ENCODE data around the gene RASGRP4.
"Not testable (repeated sequence)": the region's sequence is repeated elsewhere in the genome, so short reads cannot be mapped to it uniquely, and the experiment has no call there.

The RASGRP4 gene

GRCh38 chr19:38449518-38449917, 23.5 kb upstream of the RASGRP4 start:
- DNase-seq (ENCODE audit: extremely low read depth in 1 of 2, low read depth in 1 of 2), result no peak

GRCh38 chr19:38448225-38448624, 22.2 kb upstream of the RASGRP4 start:
- DNase-seq (ENCODE audit: extremely low read depth in 1 of 2, low read depth in 1 of 2), result no peak

- no peak for DNase-seq (ENCODE audit: extremely low read depth in 1 of 2, low read depth in 1 of 2)
These were observed 19.3 kb upstream of the RASGRP4 start for GRCh38 chr19:38445362-38445761.

- DNase-seq (ENCODE audit: extremely low read depth in 1 of 2, low read depth in 1 of 2), result no peak
These were observed 18.0 kb upstream of the RASGRP4 start for GRCh38 chr19:38444026-38444425.

DNA sequence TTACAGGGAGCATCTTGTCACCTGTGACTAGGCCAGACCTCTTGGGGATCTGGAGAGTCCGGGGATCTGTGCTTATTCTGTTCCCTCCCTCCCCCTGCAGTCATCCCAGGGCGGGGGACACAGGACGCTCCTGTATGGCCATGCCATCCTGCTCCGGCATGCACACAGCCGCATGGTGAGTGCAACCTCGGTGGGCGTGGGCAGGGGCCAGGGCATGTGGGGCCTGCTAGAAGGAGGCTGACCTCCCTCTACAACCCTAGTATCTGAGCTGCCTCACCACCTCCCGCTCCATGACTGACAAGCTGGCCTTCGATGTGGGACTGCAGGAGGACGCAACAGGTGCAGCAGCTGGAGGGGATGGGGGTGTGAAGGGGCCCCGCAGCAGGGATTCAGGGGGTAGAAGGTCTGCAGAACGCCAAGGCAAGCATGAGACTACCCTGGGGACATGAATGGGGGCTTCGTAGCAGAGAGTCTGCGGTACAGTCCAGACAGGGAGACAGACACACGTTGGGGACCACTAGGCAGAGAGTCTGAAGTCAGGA, 17.5 kb upstream of the RASGRP4 start:
- DNase-seq (ENCODE audit: extremely low read depth in 1 of 2, low read depth in 1 of 2), result no peak

DNA sequence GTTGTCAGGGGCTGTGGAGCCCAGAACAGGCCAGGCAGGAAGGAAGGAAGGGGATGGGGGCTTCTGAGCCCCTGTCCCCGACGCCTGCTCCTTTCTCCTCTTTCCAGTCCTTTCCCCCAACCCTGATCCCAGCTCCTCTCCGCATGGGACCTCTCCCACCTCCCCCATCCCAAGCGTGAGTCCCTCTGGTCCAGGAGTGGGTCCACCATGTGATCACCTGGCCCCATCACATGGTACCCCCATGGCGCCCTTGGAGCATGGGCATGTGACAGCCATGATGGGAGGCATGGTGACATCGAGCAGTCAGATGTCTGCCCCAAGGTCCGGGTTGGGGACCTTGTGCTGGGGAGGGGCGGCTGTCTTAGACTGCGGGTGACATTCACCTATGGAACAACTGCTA, 16.7 kb upstream of the RASGRP4 start:
- DNase-seq (ENCODE audit: extremely low read depth in 1 of 2, low read depth in 1 of 2), result no peak

DNA sequence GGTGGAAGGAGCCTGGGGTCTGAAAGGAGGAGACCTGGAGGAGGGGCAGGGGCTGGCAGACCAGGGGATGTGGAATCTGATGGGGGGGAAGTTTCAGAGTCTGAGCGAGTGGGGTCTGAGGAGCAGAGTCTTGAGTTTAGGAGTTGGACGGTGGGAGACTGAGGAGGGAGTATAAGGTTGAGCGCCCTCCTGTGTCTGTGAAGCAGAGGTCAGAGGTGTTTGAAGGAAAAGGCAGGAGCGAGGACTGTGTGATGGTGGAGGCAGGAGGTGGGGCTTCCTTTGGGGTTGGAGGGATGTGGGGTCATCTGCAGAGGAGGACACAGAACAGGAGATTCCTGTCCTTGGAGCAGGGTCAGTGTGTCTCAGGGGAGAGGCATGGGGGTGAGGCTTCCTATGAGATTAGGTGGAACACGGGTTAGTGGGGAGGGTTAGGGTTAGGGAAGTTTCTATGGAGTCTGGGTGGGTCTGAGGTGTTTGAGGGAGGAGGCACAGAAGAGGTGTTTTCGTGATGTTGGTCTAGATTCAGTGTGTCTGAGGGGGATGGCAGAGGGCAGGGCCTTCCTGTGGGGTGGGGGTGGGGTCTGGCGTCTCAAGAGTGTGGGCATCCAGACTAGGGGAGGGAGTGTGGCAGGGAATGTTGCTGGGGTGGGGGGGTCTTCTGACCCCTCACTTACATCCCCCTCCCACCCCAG, 15.8 kb upstream of the RASGRP4 start:
- no peak for DNase-seq (ENCODE audit: extremely low read depth in 1 of 2, low read depth in 1 of 2)

GRCh38 chr19:38440592-38440991, 14.6 kb upstream of the RASGRP4 start:
- no peak for DNase-seq (ENCODE audit: extremely low read depth in 1 of 2, low read depth in 1 of 2)

DNA sequence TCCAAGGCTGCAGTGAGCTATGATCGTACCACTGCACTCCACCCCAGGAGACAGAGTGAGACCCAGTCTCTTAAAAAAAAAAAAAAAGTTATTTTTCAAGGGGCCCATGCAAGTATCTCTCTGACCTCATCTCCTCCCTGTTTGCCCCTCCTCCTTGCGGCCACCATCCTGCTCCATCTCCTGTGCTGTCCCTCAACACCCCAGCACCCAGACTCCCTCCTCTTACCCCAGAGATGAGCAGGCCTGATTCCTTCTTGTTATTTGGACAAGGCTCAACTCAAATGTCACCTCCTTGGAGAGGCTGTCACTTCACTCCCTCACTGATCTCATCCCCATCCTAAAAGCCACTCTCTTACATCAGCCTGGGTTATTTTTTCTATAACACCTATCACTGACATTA, 11.9 kb upstream of the RASGRP4 start:
- DNase-seq (ENCODE audit: extremely low read depth in 1 of 2, low read depth in 1 of 2), result no peak

DNA sequence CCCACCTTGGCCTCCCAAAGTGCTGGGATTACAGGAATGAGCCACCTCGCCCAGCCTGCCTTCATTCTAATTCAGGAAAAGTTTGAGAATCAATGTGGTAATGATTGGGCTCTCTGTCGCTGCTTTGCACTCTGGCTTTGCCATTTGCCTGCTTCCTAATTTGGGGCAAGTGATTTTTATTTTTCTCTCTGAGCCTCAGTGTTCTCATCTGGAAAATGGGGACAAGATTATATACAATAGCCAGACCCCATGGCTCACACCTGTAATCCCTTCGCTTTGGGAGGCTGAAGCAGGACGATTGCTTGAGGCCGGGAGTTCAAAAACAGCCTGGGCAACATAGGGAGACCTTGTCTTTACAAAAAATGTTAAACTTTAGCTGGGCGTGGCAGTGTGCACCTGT, 11.3 kb upstream of the RASGRP4 start:
- DNase-seq (ENCODE audit: extremely low read depth in 1 of 2, low read depth in 1 of 2), result no peak

- DNase-seq (ENCODE audit: extremely low read depth in 1 of 2, low read depth in 1 of 2), result no peak
These were observed 8.6 kb upstream of the RASGRP4 start for GRCh38 chr19:38434549-38435051.

DNA sequence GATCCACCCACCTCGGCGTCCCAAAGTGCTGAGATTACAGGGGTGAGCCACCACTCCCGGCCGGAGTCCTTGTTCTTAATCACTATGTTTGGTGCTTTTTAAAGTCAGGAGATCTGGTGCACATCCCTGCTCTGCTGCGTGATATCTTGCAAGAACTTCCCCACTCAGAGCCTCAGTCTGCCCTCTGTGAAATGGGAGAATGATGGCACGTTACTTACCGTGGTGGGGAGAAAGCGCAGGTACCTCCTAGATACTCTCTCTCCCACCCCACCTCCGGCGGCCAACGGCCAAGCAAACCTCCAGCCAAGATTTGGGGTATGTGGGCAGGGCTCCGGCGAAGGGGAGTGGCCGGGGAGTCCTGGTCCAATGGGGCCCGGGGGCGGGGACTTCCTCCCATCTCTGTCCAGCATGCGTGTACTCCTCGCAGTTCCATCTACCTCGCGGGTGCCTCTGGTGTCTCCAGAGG, 7.3 kb upstream of the RASGRP4 start, which contains the start of gene RYR1:
RYR1 (plus strand) TSS at position 424 of the 466 bp plus-strand sequence. CDS start 139 bp downstream, outside the sequence.
- DNase-seq (ENCODE audit: extremely low read depth in 1 of 2, low read depth in 1 of 2), result peak in 1 of 2 donors; percentile 8

DNA sequence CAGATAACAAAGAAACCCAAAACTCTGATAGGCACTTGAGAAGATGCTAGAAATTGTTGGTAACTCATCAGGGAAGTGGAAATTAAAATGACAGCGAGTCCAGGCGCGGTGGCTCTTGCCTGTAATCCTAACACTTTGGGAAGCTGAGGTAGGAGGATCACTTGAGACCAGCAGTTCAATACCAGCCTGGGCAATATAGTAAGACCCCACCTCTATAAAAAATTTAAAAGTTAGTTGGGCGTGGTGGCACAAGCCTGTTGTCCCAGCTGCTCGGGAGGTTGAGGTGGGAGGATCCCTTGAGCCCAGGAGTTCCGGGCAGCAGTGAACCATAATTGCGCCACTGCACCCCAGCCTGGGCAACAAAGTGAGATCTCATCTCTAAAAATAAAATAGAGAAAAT, 4.9 kb upstream of the RASGRP4 start:
- DNase-seq (ENCODE audit: extremely low read depth in 1 of 2, low read depth in 1 of 2), result no peak

- DNase-seq (ENCODE audit: extremely low read depth in 1 of 2, low read depth in 1 of 2), result no peak
These were observed 3.8 kb upstream of the RASGRP4 start for GRCh38 chr19:38429811-38430156.

DNA sequence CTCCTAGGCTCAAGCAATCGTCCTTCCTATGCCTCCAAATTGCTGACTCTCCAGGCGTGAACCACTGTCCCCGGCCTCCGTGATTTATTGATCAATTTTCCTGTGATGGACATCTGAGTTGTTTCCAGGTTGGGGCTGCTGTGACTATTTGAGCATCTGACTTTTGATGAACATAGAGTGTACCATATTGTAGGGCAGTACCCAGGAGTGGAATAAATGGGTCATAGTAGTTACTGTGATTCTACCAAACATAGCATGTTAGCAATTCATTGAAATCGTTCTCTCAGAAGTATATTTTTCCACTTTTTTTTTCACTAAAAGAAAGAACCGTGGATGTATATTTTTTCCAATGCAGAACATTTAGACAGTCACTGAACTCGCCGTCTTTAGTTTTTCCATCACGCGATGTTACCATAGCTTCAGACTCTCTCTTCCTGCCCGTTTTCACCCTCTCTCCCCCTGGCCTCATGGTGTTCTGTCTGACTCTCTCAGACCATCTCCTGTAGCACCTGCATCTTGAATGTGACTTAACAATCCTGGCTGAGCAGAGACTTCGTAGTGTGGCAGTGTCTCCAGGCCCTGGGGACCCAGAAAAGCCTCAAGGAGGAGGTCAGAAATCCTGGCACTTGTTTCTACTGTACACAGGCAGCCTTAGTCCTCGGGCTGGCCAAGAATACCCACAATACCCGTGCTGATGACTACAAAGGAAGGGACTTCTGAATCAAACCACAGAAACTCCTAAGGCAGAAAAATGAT, 3.2 kb upstream of the RASGRP4 start:
- DNase-seq (ENCODE audit: extremely low read depth in 1 of 2, low read depth in 1 of 2), result no peak

DNA sequence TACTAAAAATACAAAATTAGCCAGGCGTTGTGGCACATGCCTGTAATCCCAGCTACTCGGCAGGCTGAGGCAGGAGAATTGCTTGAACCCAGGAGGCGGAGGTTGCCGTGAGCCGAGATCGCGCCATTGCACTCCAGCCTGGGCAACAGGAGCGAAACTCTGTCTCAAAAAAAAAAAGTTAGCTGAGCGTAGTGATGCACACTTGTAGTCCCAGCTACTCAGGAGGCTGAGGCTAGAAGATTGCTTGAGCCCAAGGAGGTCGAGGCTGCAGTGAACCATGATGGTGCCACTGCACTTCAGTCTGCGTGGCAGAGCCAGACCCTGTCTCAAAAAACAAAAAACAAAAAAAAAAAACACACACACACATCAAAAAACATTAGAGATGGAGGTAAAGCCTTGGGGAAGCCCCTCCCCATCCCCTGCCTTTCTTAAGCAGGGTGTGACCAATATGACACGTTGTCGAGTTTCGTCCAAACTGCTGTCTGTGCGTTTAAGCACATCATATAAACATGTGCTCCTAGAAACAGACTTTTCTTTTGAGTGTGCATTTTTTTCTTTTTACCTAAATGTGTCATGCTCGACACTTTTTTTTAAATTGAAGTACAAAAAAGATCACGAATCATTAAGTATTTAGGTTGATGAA, 1.1 kb upstream of the RASGRP4 start:
- DNase-seq (ENCODE audit: extremely low read depth in 1 of 2, low read depth in 1 of 2), result not testable (repeated sequence)

- no peak for DNase-seq (ENCODE audit: extremely low read depth in 1 of 2, low read depth in 1 of 2)
These were observed 703 bp downstream of the RASGRP4 start for GRCh38 chr19:38425222-38425809.

GRCh38 chr19:38424272-38424671, 1.7 kb downstream of the RASGRP4 start:
- DNase-seq (ENCODE audit: extremely low read depth in 1 of 2, low read depth in 1 of 2), result no peak

DNA sequence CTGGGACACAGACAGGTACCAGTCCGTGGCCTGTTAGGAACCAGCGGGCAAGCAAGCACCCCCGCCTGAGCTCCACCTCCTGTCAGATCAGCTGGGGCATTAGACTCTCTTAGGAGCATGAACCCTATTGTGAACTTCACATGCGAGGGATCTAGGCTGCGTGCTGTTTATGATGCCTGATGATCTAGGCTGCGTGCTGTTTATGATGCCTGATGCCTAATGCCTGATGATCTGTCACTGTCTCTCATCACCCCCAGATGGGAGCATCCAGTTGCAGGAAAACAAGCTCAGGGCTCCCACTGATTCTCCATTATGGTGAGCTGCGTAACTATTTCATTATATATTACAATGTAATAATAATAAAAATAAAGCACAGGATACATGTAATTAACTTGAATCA, 3.6 kb downstream of the RASGRP4 start:
- DNase-seq (ENCODE audit: extremely low read depth in 1 of 2, low read depth in 1 of 2), result no peak

GRCh38 chr19:38421856-38422255, 4.2 kb downstream of the RASGRP4 start:
- DNase-seq (ENCODE audit: extremely low read depth in 1 of 2, low read depth in 1 of 2), result no peak

GRCh38 chr19:38420935-38421334, 5.1 kb downstream of the RASGRP4 start:
- DNase-seq (ENCODE audit: extremely low read depth in 1 of 2, low read depth in 1 of 2), result no peak
